NCI-H748 treated with DMSO at 0.1 percent for 48 hours (cell line): Measurements from ENCODE around the gene MASP2.
"Not testable (repeated sequence)": the region's sequence is repeated elsewhere in the genome, so short reads cannot be mapped to it uniquely, and the experiment has no call there.

Experiments
- DNase-seq: peaks from one replicate; lab custom pipeline; 2025; lab: John Stamatoyannopoulos, UW

The MASP2 gene

DNA sequence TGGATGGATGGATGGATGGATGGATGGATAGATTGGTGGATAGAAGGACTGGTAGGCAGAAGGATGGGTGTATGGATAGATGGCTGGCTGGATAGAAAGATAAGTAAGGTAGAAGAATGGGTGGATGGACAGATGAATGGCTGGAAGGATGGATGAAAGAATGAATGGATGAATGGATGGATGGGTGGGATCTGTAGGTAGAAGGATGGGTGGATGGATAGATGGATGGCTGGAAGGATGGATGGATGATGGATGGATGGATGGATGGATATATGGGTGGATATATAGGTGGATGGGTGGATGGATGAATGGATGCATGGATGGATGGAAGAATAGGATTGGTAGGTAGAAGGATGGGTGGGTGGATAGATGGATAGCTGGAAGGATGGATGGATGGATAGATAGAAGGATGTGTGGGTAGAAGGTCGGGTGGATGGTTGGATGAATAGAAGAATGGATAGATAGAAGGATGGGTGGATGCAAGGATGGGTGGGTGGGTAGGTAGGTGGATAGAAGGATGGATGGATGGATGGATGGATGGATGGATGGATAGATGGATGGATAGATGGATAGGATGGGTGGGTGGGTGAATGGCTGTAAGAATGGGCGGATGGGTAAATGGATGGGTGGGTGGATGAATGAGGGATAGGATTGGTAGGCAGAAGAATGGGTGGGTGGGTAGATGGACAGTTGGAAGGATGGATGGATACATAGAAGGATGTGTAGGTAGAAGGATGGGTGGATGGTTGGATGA is 7.5 kb downstream of the MASP2 start:
- no peak for DNase-seq

DNA sequence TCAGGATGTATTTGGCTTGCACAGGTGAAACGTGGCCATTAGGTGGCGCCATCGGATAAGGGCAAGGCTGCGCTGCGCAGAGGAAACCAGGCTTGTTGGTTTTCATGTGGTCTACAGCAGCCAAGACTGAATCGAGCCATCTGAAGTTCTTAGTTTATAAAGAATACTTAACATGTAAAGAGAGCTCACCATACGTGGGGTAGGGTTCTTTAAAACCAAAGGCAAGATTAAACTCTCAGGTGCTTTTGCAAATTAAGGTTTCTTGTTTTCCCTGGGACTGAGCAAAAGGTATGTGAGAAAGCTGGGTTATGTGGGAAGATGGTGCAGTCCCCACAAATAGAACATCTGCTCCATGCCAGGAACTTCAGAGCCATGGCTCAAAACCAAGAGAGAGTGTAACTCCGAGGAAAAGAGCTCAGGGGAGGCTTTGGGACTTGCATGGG is 9.3 kb downstream of the MASP2 start:
- peak; percentile 71 for DNase-seq

DNA sequence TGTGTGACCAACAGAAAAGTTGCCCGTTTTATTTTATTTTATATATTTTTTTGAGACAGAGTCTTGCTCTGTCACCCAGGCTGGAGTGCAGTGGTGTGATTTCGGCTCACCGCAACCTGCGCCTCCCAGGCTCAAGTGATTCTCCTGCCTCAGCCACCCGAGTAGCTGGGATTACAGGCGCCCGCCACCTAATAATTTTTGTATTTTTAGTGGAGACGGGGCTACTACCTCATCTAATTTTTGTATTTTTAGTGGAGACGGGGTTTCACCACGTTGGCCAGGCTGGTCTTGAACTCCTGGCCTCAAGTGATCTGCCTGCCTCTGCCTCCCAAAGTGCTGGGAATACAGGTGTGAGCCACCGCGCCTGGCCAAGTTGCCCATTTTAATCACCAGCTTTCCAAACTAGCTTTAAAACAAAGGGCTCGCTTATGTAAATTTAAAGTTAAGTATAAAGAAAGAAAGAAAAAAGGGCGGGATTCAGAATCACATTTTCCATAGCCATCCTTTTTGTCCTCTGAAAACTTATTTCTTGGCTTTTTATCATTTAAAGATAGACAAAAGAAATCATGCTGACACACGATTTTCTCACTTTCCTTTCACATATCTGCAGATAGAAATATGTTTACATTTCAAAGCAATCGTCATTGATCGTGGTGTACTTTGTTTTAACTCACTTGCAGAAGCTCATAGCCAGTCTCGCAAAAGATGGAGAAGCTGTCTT is 9.9 kb downstream of the MASP2 start:
- not testable (repeated sequence) for DNase-seq

DNA sequence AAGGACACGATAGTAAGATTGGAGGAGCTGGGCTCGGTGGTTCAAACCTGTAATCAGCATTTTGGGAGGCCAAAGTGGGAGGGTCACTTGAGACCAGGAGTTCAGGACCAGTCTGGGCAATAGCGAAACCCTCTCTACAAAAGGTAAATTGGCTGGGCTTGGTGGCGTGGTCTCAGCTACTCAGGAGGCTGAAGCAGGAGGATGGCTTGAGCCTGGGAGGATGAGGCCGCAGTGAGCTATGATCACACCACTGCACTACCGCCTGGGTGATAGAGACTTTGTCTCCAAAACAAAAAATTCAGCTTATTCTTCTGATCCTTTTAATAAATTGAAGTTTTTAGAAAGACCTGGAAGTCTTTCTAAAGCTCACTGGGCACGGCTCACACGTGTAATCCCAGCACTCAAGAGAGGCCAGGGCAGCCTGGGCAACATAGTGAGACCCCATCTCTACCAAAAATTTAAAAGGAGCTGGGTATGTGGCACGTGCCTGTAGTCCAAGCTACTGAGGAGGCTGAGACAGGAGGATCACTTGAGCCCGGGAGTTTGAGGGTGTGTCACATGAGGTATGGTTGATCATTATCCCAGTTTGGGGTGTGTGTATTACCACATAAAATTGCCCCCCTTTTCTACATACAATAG is 15.3 kb downstream of the MASP2 start:
- DNase-seq, result no peak

DNA sequence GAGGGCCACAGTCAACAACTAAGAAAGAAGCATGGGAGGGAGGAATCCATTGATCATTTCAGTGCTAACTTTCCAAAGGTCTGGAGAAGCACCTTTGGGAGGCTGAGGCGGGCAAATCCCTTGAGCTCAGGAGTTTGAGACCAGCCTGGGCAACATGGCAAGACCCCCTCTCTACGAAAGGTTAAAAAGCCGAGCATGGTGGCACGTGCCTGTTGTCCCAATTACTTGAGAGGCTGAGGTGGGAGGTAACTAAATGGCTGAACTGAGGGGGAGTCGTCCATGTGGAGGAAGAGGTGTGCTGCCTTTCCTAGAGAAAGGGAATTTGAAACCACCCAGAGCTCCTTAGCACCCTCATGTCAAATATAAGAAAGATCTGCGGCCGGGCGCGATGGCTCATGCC is 16.2 kb downstream of the MASP2 start:
- no peak for DNase-seq

DNA sequence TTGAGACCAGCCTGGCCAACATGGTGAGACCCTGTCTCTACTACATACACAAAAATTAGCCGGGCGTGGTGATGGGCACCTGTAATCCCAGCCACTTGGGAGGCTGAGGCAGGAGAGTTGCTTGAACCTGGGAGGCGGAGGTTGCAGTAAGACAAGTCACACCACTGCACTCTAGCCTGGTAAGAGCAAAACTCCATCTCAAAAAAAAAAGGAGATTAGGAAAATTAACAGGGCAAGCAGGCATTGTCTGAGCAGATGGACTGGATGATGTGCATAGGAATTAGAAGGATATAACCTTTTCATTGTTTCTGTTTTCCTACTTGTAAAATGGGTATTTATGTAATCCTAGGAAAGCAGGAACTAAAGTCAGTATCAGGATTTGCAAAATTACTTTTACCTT is 19.0 kb downstream of the MASP2 start:
- no peak for DNase-seq

DNA sequence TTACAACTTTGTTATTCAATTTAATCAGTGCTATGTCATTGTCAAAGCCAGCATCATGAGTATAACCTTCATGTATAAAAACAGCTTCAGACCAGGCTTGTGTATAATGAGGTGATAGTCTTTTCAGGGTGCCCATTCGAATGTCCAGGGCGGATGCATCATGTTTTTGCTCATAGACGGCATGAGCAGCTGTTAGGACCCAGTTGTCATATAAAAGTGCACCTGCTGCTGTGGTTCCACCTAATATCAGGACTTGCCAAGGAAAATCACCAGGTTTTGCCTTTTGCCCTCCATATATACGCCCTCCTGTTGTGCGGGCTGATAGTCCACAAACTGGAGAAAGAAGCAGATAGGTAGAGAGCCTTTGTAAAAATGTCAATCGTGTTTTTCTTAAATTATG is 19.7 kb downstream of the MASP2 start:
- no peak for DNase-seq

DNA sequence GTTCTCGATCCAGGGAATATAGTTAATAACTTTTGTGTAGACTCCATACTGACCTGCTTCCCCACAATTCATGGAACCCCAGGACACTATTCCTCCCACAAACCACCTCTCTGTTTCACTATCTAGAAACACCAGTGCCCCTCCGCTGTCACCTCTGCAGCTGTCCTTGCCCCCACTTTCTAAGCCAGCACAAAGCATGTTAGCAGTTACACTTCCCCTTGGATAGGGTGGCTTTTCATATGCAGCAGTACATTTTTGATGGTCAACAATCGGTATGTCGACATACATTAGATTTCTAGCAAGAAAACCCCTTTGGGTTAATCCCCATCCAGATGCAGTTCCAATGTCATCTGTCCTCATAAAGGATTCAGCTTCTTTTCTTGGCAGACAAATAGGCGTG is 20.1 kb downstream of the MASP2 start:
- DNase-seq, result no peak

DNA sequence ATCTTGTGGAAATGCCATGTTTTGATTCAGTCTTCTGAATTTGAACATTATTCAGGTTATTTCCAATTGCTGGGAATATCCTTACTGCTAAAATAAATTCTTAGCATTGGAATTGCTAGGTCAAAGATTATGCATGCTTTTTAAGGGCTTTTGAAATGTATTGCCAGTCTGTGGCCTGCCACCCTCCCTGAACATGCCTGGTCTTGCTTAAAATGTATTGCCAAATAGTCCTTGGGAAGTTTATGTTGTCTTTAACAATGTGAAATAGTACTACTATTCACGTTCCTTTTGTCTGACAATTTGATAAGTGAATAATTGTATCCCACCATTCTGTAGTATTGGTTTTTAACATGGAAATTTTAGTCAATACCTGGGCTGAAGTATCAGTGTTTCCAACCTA is 21.0 kb downstream of the MASP2 start:
- no peak for DNase-seq

DNA sequence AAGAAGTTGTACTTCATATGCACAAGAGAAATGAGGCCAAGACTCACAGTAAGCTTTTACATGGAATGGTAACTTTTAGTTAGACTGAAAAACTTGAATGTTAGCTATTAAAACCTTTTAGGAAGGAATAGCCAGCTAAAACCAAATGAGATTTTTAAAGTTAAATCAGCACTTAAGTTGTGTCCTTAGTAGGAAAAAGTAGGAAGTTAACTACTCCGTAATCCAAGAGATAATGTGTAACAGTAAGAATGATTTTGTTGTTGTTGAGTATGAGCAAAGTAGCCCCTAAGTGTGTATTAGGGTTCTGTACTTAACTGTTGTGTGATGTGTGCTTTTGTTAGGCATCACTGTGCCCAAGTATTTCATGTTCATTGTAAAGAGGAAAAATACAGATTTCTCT is 21.4 kb downstream of the MASP2 start:
- no peak for DNase-seq

DNA sequence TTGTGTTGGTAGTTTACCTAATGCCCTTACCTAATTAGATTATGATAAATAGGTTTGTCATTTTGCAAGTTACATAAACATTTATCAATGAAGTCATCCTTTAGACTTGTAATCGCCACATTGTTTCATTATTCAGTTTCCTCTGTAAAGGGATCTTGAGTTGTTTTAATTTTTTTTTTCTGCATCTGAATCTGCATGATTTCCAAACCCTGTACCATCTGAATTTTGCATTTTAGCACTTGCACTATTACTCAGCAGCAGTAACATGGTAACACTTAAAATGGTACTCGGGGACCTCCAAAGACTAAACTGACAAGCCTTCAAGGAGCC is 22.2 kb downstream of the MASP2 start:
- DNase-seq, result no peak

DNA sequence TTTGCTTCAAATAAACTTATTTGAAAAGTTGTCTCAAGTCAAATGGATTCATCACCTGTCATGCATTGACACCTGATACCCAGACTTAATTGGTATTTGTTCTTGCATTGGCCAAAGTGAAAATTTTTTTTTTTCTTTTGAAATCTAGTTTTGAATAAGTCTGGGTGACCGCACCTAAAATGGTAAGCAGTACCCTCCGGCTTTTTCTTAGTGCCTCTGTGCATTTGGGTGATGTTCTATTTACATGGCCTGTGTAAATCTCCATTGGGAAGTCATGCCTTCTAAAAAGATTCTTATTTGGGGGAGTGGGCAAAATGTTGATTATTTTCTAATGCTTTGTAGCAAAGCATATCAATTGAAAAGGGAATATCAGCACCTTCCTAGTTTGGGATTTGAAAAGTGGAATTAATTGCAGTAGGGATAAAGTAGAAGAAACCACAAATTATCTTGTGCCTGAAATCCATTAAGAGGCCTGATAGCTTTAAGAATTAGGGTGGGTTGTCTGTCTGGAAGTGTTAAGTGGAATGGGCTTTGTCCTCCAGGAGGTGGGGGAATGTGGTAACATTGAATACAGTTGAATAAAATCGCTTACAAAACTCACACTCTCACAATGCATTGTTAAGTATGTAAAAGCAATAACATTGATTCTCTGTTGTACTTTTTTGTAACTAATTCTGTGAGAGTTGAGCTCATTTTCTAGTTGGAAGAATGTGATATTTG is 22.7 kb downstream of the MASP2 start:
- DNase-seq, result no peak

DNA sequence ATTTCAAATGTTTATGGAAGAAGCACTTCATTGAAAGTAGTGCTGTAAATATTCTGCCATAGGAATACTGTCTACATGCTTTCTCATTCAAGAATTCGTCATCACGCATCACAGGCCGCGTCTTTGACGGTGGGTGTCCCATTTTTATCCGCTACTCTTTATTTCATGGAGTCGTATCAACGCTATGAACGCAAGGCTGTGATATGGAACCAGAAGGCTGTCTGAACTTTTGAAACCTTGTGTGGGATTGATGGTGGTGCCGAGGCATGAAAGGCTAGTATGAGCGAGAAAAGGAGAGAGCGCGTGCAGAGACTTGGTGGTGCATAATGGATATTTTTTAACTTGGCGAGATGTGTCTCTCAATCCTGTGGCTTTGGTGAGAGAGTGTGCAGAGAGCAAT is 23.8 kb downstream of the MASP2 start:
- DNase-seq, result no peak

DNA sequence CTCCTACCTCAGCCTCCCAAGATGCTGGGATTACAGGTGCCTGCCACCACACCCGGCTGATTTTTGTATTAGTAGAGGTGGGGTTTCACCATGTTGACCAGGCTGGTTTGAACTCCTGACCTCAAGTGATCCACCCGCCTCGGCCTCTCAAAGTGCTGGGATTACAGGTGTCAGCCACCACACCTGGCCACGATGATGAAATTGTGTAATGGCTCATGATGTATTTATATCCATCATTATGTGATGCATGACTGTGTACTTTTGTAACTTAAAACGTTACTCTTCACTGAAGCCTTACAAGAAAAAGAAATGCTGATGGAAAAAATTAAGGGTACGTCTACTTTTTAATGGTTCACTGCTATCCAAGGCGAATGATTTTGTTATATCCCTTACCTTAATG is 27.1 kb downstream of the MASP2 start:
- no peak for DNase-seq

DNA sequence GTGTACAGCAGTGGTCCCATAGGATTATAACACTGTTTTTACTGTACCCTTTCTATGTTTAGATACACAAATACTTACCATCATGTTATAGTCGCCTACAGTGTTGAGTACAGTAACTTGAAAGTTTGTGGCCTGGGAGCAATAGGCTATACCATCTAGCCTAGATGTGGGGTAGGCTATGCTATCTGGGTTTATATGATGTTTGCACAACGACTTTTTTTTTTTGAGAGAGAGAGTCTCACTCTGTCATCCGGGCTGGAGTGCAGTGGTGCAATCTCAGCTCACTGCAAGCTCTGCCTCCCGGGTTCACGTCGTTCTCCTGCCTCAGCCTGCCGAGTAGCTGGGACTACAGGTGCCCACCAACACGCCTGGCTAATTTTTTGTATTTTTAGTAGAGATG is 27.7 kb downstream of the MASP2 start:
- DNase-seq, result not testable (repeated sequence)

DNA sequence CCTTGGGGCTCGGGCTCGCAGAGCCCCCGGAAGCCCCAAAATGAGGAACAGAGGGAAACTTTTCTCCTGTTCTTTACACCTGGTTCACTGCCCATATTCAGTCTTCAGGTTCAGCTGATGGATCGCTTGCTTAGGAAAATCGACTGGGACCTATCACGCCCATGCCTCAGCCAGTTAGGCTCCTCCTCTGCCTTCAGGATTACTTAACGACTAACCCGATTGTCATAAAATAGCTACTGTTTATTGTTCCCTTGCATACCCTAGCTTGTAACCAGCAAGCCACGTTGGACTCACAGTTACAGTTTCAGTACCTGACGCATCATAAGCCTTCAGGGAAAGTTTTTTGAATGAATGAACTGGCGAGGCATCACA is 33.9 kb downstream of the MASP2 start:
- DNase-seq, result no peak

DNA sequence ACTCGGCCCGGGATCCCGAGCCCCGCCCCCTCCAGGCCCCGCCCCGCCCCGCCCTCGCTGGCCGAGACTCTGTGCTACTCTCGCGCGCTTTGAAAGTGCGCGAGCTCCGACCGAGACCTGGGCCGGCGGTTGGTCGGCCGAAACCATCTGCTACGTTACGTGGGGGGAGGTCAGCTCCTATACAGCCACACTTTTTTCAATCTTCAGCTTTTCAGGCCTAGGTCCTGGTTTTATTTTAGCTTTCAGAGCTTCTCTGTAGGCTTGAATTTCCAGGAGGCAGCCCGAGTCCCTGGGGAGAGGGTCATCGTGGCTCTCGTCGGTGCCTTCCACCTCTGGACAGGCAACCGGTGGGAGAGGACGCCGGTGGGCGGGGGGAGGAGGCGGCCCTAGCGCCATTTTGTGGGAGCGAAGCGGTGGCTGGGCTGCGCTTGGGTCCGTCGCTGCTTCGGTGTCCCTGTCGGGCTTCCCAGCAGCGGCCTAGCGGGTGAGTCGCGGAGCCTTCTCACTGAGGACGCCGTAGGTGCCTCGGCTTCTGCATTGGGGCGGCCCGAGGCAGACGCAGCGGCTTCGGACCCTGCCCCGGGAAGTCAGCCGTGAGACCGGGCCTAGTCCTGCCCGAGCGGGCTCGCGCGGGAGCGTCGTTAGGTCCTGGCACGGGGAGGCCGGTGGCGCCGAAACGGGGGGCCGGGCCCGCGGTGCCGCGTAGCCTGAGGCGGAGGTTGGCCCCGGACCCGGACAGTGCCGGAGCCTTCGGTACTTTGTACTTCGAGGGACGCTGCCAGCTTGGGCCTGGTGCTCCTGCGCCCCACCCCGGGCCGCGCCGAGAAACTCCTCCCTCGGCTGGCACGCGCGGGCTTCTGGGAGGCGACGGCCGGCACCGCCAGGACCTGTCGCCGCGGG is 34.5 kb downstream of the MASP2 start, which contains the start of gene TARDBP:
TARDBP (plus strand) TSS at position 395 of the 900 bp plus-strand sequence. CDS start 1,074 bp downstream, outside the sequence.
- DNase-seq, result peak; percentile 82

DNA sequence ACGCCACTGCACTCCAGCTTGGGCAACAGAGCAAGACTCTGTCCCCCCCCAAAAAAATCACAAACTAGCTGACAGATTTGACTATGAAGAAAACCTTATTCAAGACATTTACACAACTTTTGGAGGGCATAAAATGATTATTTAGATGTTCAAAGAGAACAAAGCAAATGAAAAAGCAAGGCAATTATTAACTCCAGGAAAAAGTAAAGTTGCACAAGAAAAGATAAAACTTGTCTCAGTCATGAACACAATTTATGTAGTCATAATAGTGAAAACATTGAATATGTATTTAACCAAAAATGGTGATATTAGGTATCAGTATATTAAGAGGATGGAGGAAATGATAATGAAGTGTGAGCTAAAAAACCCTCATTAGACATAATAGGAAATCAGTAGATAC is 46.5 kb downstream of the MASP2 start:
- no peak for DNase-seq

DNA sequence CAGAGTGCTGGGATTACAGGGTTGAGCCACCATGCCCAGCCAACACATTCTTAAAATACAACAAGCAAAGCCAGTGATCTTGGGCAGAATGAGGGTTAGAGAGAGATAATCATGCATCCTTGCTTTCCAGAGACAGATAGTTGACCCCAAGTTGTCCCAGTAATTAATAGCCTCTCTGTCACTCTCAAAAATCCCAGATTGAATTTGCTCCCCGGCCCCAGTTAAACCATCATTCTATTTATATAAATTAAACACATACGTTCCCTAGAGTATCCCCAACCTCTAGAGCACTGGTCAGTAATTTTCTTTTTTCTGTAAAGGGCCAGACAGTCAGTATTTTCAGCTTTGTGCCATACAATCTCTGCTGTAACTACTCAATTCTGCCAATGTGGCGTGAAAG is 50.9 kb downstream of the MASP2 start:
- no peak for DNase-seq

DNA sequence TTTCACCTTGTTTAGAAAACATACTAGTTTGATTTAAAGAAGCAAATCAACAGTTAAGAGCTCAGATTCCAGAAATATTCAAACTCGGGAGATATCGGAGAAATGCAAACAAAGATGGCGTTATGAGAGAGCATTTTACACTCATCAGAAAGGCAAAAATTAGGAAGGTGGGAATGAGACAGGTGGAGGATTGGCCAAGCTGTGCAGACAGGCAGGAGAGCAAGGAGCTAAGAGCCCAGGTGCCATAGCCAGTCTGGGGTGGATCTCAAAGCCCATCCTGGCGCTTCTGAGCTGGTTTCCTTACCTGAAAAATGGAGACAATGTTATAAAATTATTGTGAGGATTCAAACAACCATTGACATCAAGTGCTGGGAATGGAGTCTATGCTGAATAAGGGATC is 54.2 kb downstream of the MASP2 start:
- no peak for DNase-seq

DNA sequence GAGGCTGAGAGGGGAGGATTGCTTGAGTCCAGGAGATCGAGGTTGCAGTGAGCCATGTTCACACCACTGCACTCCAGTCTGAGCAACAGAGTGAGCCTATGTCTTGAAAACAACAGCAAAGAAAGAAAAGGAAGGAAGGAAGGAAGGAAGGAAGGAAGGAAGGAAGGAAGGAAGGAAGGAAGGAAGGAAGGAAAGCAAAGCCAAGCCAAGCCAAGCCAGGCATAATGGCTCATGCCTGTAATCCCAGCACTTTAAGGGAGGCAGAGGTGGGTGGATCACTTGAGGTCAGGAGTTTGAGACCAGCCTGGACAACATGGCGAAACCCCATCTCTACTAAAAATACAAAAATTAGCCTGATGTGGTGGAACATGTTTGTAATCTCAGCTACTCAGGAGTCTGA is 55.0 kb downstream of the MASP2 start:
- DNase-seq, result not testable (repeated sequence)

DNA sequence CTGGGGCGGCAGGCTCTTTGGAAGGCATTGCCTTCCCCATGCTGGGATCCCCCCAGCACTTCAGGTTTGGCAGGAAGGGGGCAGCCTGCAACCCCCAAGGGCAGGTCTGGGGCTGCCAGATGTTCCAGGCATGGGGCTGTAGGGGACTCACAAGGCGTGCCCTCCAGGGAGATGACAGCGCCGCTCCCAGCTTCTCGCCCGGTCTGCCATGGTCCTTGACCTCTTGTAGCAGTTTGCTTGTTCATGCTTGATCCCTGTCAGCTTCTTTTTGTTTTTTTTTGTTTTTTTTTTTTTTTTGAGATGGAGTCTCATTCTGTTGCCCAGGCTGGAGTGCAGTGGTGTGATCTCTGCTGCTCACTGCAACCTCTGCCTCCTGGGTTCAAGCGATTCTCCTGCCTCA is 56.2 kb downstream of the MASP2 start:
- DNase-seq, result no peak
